NCI-H446 treated with DMSO at 0.1 percent for 48 hours (cell line): ENCODE measurements around the gene EPM2AIP1.
"Not testable (repeated sequence)": the region's sequence is repeated elsewhere in the genome, so short reads cannot be mapped to it uniquely, and the experiment has no call there.

Experiments
- DNase-seq: peaks from one replicate; lab custom pipeline; 2025; lab: John Stamatoyannopoulos, UW

EPM2AIP1 gene

DNA sequence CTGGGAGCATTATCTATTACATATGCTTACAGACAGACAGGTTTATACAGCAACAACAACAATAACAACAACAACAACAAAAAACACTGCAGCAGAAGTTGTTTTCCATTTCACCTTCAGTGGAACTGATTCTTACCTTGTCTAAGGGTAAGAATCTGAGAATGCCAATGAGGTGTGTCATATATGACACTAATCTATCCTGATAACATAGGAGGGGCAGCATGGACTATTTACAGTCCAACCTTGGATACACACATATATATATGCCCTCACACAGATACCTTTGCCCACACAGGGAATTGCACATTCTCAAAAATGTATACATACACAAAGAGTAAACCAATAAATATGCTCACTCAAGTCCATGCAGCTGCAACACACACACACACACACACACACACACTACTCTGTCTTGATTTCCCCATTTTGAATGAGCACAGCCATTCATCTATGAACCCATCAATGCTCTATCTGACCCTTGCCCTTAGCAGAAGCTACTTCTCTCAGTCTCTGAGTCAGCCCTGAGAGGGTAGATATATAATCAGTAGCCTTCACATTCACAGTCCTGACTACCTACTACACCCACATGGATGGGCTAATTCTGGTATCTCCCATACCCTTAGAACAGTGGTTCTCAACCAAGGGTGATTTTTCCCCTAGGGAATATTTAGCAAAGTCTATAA is 38.3 kb downstream of the EPM2AIP1 start:
- no peak for DNase-seq

- not testable (repeated sequence) for DNase-seq
These were observed 45.1 kb downstream of the EPM2AIP1 start for GRCh38 chr3:36947814-36948213.

GRCh38 chr3:36945333-36945980 is 47.5 kb downstream of the EPM2AIP1 start:
- no peak for DNase-seq

GRCh38 chr3:36944641-36945270 is 48.2 kb downstream of the EPM2AIP1 start, which contains the start of gene TRANK1:
TRANK1 (minus strand) TSS chr3:36945054; CDS start chr3:36944809, 245 bp downstream.
- DNase-seq = no peak

DNA sequence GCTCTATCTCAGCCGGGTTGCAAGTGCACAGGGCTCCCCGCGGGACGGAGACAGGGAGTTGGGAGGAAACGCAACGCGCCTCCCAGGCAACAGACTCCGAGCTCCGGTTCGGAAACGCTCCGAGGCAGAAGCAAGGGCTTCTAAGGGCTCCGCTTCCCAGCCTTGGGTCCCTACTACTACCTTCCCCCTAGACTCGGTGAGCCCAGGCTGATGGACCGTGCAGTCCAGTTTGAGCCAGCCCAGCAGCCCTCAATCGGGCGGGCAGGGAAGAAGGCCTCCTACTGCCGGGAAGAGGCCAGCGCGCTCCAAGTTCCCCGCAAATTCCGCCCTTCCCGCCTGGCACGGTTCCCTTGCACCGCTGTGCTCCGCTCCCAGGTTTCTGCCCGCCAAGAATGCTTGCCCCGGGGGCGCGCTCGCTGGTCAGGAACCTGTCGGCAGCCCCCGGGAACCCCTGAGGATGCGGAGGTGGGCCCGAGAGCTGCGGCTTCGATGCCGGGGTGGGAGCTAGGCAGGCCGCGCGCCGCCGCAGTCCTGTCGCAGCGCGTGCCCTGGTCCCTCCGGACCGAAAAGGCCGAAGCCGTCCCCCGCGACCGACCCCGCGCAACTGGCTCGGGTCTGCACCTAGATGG is 48.8 kb downstream of the EPM2AIP1 start:
- no peak for DNase-seq

- no peak for DNase-seq
These were observed 49.3 kb downstream of the EPM2AIP1 start for GRCh38 chr3:36943601-36944000.

GRCh38 chr3:36942638-36943248 is 50.2 kb downstream of the EPM2AIP1 start:
- DNase-seq = no peak

- no peak for DNase-seq
These were observed 51.3 kb downstream of the EPM2AIP1 start for GRCh38 chr3:36941658-36942057.

DNA sequence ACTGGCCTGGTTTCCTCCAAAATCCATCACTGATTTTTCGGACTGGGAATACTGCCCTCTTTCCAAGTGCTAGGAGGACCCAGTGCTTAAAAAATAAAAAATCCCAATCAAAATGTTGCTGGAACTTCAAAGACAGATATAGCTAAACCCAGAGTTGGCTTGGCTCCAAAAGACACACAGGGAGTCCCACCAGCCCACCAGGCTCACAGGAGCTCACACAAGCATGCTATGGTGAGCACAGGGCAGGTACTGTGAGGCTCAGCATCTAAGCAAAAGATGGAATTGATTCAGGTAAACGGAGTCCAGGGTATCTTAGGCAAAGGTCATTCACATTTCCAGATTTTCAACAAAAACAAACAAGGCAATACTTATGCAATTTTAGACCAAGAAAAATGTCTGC is 51.8 kb downstream of the EPM2AIP1 start:
- DNase-seq = no peak

DNA sequence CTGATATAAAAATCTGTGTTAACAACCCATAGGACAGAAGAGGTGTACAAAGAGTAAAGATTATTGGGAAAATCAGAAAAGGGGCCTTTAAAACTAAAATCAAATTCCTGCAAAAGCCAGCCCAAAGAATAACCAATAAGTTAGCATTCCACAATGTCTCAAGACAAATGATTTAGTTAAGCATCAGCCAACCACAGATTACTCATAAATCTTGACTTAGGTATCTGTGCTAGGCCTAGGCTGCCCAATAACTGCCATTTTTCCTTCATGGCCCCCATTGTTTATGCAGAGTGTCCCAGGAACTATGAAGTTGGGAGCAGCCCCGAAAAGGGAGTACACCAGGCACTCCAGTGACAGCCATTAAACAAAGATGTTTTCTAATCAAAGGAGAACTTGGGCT is 55.4 kb downstream of the EPM2AIP1 start:
- no peak for DNase-seq
